Prostate gland (tissue), 2 donors: ENCODE measurements around the gene CORIN. TPM values are rescaled to one million over a fixed set of nuclear protein-coding genes. Genes with fewer than 3 reads are reported as not detected.

Source experiments
- DNase-seq: peaks from one replicate; pipeline ENCODE4 v3.0.0-alpha.2; 2019; ENCODE audit warnings: low spot score
- H3K27ac ChIP-seq, 2 donors: fragments of 200-600 bp; sonication (generic); 2 replicates each; pipeline ENCODE4 v1.5.1; 2017 to 2019
- H3K27me3 ChIP-seq: fragments of 200-600 bp; sonication (generic); replicated peaks from 2 replicates; pipeline ENCODE4 v1.5.1; 2019; ENCODE audit not compliant: insufficient read depth
- H3K36me3 ChIP-seq, 2 donors: fragments of 200-600 bp; sonication (generic); 1 replicate in 1 of 2; 2 replicates in 1 of 2; pipeline versions ENCODE4 v1.5.1 to v1.8.1; 2017 to 2019
- H3K4me1 ChIP-seq: fragments of 200-600 bp; sonication (generic); replicated peaks from 2 replicates; pipeline ENCODE4 v1.5.1; 2019
- H3K4me3 ChIP-seq, 2 donors: fragments of 200-600 bp; sonication (generic); 2 replicates each; pipeline ENCODE4 v1.5.1; 2017 to 2019
- H3K9me3 ChIP-seq: fragments of 200-600 bp; sonication (generic); 2 replicates; pipeline ENCODE4 v1.5.1; 2017
- POLR2A ChIP-seq: fragments of 450-650 bp; IDR thresholded peaks from one replicate; pipeline ENCODE4 v1.6.1; 2016; ENCODE audit warnings: antibody characterized with exemption, mild to moderate bottlenecking
- POLR2AphosphoS5 ChIP-seq: sonication (generic); formaldehyde crosslinking; IDR thresholded peaks from one replicate; pipeline ENCODE4 v1.6.1; 2017; ENCODE audit warnings: antibody characterized with exemption
- WGBS: methylation state at CpG from one replicate; pipeline ENCODE4 v1.1.5; 2018; 5-methylcytosine and 5-hydroxymethylcytosine counted together
- intact Hi-C: fragments of 100-400 bp; cut with DNase I; formaldehyde crosslinking; loops from one replicate; pipeline ENCODE4 v1.14.2; 2022
- total RNA-seq, 2 donors: library from RNA; depleted of rRNA; stranded (reverse); fragments of >200 nt; gene quantifications; one replicate each; pipeline ENCODE4 v1.1.0, GENCODE V29; 2016
- TF ChIP-seq, protein P1 (sequence below), 4 experiments: fragments of 200-600 bp in 2 of 4; fragments of 450-650 bp in 2 of 4; sonication (generic) in 2 of 4; IDR thresholded peaks; 1 replicate in 3 of 4; 2 replicates in 1 of 4; pipeline ENCODE4 v1.5.1; 2016 to 2019; ENCODE audit warnings: antibody characterized with exemption in 4 of 4, mild to moderate bottlenecking in 2 of 4, moderate library complexity in 2 of 4

CORIN gene
- total RNA-seq, 2 donors from 2014 or later, result 6.0 to 7.7 TPM

DNA sequence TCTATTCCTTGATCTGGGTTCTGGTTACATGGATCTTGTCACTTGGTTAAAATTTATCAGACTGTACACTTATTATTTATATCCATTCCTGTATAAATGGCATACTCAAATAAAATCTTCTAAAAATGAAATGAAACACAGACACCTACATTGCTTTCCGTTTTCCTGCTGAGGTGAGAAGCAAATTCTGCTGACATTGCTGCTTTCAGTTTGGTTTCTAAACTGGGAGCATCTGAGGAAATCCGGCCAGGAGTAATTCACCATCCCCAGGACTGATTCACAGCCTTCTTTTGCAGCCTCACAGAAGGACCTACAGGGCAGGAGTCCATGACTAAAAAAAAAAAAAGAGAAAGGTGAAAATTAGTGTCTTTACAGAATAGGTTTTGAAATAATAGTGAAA, 93.6 kb downstream of the CORIN start:
- Histone ChIP-seq H3K36me3 (no peaks in the 10 kb centered on the region), H3K9me3 (no peaks in the 10 kb centered on the region), H3K4me3 (no peak overlapping the region), H3K4me1 (no peaks in the 10 kb centered on the region), H3K27ac (no peak overlapping the region), H3K27me3 (no peaks in the 10 kb centered on the region)
- WGBS, result 67% methylated on average over 2 of the region's 2 CpGs
- intact Hi-C loops, result no loop called here
- TF ChIP-seq POLR2AphosphoS5 (no peak), POLR2A (no peak)
- TF ChIP-seq, protein P1, sequence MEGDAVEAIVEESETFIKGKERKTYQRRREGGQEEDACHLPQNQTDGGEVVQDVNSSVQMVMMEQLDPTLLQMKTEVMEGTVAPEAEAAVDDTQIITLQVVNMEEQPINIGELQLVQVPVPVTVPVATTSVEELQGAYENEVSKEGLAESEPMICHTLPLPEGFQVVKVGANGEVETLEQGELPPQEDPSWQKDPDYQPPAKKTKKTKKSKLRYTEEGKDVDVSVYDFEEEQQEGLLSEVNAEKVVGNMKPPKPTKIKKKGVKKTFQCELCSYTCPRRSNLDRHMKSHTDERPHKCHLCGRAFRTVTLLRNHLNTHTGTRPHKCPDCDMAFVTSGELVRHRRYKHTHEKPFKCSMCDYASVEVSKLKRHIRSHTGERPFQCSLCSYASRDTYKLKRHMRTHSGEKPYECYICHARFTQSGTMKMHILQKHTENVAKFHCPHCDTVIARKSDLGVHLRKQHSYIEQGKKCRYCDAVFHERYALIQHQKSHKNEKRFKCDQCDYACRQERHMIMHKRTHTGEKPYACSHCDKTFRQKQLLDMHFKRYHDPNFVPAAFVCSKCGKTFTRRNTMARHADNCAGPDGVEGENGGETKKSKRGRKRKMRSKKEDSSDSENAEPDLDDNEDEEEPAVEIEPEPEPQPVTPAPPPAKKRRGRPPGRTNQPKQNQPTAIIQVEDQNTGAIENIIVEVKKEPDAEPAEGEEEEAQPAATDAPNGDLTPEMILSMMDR (IDR thresholded peaks at IDR 0.05), result no peak
- DNase-seq, result no peak

GRCh38 chr4:47741200-47741599, 96.7 kb downstream of the CORIN start:
- intact Hi-C loops, result no loop called here
- H3K4me3 ChIP-seq, result no peak overlapping the region
- DNase-seq, result no peak
- no peak overlapping the region for H3K27ac ChIP-seq
- TF ChIP-seq, protein P1 (IDR thresholded peaks at IDR 0.05), result no peak
- TF ChIP-seq POLR2AphosphoS5, result no peak
- no peak for TF ChIP-seq POLR2A
- H3K4me1 ChIP-seq, result no peaks in the 10 kb centered on the region
- H3K9me3 ChIP-seq, result no peaks in the 10 kb centered on the region
- no peaks in the 10 kb centered on the region for H3K27me3 ChIP-seq
- H3K36me3 ChIP-seq, result no peaks in the 10 kb centered on the region

GRCh38 chr4:47737326-47737725, 100.5 kb downstream of the CORIN start:
- no peak overlapping the region for H3K27ac ChIP-seq
- H3K36me3 ChIP-seq, result no peaks in the 10 kb centered on the region
- 75% methylated on average over 1 of the region's 1 CpG for whole genome bisulfite sequencing
- intact Hi-C loops, result no loop called here
- H3K9me3 ChIP-seq, result no peaks in the 10 kb centered on the region
- no peak for DNase-seq
- TF ChIP-seq POLR2A (no peak), POLR2AphosphoS5 (no peak)
- TF ChIP-seq, protein P1 (IDR thresholded peaks at IDR 0.05), result no peak
- no peaks in the 10 kb centered on the region for H3K4me1 ChIP-seq
- no peaks in the 10 kb centered on the region for H3K27me3 ChIP-seq
- H3K4me3 ChIP-seq, result no peak overlapping the region

DNA sequence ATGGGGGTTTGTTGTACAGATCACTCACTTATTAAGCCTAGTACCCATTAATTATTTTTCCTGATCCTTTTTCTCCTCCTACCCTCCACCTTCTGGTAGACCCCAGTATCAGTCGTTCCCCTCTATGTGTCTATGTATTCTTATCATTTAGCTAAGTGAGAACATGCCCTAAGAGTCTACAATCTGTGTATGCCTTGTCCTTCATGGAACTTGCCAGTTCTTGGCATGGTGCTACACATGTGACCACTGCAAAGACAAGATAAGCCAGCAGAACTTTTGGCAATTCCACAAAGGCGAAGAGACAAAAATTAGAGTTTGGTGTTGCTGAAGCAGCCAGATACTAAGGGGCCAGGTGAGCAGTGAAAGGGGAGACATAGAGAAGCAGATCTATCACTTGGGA, 101.3 kb downstream of the CORIN start:
- Histone ChIP-seq H3K9me3 (no peaks in the 10 kb centered on the region), H3K4me1 (no peaks in the 10 kb centered on the region), H3K36me3 (no peaks in the 10 kb centered on the region), H3K27ac (no peak overlapping the region), H3K27me3 (no peaks in the 10 kb centered on the region), H3K4me3 (no peak overlapping the region)
- WGBS, result 81% methylated on average over 2 of the region's 2 CpGs
- DNase-seq, result no peak
- intact Hi-C loops, result no loop called here
- TF ChIP-seq POLR2A (no peak), POLR2AphosphoS5 (no peak)
- TF ChIP-seq, protein P1 (IDR thresholded peaks at IDR 0.05), result no peak

- 17% methylated on average over 1 of the region's 1 CpG for WGBS
- no peaks in the 10 kb centered on the region for H3K4me1 ChIP-seq
Observed at GRCh38 chr4:47736146-47736545, 101.7 kb downstream of the CORIN start.

More at GRCh38 chr4:47736146-47736545, 101.7 kb downstream of the CORIN start:
- no peak overlapping the region for H3K27ac ChIP-seq
- no peak for DNase-seq
- TF ChIP-seq POLR2AphosphoS5, result no peak
- no peak for TF ChIP-seq POLR2A
- TF ChIP-seq, protein P1 (IDR thresholded peaks at IDR 0.05), result no peak
- H3K36me3 ChIP-seq, result no peaks in the 10 kb centered on the region
- intact Hi-C loops, result no loop called here
- no peaks in the 10 kb centered on the region for H3K9me3 ChIP-seq
- H3K4me3 ChIP-seq, result no peak overlapping the region
- H3K27me3 ChIP-seq, result no peaks in the 10 kb centered on the region
